HG03139 (cell line): Measurements from ENCODE around the gene ATOH8.
A peak's percentile ranks its signal among the peaks of the same experiment; 100 is the strongest.
"Not testable (repeated sequence)": the region's sequence is repeated elsewhere in the genome, so short reads cannot be mapped to it uniquely, and the experiment has no call there.

Source experiments
- ATAC-seq: cut with Tn5 transposase; IDR thresholded peaks from one replicate; pipeline ENCODE4 v1.9.1; 2021; ENCODE audit not compliant: unreplicated experiment

Gene ATOH8

DNA sequence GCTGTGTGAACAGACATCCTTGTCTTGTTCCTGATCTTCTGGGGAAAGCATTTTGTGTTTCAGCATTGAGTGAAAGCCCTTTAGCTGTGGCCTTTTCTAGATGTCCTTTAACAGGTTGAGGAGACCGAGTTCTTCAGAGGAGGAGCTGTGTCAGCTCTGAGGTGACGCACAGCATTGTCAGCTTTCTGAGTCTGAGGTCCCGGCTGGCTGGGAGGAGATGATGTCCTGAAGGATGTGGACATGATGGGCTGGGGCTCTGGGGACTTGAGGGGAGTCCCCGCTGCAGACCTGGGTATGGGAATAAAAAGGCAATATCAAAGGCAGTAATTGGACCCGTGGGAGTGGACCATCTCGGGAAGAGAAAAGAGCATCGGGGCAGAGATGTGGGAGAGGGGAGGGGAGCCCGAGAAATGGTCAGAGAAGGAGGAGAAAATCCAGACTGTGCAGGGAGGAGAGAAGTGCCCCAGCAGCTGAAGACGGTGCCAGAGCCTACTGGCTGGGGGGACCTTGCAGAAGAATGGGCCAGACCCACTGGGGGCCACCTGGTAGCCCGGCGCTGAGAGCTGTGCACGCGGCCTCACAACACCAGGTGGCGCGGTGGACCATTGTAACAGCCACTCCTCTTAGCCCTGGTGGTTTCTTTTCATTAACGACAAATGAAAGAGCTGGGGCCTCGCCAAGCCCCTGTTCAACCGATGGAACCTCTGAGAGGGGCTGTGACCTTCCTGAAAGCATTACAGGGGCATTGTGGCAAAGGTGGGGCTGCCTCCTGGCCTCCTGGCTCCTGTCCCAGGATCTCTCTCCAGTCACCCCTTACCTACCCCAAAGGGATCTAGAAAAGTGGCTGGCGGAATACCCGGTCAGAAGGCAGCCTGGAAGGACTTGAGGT lies 73.4 kb downstream of the ATOH8 start:
- ATAC-seq = peak; percentile 61

DNA sequence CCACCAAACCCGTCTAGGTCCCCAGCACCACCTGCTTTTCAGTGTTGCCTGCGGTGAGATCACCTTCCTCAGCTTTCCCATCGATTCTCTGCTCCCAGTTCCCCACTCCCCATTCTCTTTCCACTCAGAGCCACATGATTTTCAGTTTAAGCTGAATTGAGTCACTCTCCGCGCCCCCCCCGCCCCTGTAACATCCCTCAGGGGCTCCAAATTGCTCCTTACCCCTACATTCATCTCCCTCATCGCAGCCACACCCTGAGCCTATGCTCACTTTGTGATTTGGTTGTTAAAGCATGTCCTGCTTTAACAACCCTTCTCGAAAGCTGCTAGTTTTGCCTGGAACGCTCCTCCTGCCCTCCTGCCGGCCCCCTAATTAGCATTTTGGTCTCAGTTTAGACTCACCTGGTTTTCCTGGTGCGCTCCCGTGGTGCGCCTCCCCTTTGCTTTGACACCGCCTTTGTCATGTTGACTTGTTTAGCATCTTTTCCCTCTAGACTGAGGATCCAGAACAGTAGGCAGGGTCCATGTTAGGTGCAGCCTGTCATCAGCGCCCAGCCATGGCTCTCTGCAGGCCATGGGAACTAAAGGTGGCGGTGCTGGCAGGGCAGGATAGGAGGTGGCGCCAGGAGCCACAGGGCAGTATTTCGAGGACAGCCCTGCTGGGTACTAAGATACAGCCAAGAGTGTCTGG lies 74.2 kb downstream of the ATOH8 start:
- no peak for ATAC-seq

DNA sequence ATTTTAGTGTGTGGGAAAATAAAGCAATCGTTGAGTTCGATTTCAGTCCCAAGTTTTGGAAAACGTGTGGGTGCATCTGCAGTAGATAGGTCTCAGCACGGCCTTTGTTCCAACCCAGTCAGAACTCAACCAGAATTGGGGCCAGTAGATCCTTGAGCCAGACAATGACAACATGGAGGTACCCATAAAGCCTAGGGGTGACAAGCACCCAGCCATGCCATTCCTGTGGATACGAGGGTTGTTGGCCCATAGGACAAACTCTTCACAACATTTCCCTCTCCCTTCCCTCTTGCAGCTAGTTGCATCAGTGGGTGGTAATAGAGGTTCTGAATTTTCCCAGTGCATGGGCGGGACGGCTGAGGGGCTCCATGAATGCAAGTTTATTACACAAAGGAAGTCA lies 74.9 kb downstream of the ATOH8 start:
- ATAC-seq = no peak

DNA sequence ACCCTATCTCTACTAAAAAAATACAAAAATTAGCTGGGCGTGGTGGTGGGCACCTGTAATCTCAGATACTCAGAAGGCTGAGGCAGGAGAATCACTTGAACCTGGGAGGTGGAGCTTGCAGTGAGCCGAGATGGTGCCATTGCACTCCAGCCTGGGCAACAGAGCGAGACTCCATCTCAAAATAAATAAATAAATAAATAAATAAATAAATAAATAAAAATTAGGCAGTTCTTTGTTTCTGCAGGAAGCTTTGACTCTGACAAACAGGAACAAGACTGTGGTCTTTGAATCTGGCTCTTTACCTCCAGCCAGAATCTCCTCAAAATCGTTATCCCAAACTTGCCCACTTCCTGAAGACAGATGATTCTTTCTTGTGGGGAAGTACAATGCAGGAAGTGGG lies 75.6 kb downstream of the ATOH8 start:
- not testable (repeated sequence) for ATAC-seq

DNA sequence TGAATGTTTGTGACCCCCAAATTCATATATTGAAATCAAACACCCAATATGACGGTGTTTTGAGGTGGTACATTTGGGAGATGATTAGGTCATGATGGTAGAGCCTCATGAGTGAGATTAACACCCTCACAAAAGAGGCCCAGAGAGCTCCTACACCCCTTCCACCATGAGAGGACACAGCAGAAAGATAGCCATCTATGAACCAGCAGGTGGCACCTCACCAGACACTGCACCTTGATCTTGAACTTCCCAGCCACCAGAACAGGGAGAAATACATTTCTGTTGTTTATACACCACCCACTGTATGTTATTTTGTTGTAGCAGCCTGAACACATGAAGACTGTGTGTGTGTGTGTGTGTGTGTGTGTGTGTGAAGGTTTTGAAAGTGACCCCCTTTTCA lies 76.9 kb downstream of the ATOH8 start:
- ATAC-seq = no peak

DNA sequence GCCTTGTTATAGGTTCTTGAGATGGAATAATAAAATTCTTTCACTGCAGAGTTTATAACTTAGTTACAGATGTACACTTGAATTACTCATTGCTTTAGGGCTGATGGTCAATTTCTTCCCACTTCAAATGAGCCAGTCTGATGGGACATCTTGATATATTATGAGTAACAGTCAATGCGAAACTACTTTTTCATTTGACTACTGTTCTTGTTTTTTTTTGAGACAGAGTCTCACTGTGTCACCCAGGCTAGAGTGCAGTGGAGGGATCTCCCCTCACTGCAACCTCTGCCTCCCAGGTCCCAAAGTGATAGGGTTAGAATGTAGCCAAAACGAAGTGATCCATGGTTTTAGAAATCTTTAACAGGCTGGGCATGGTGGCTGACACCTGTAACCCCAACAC lies 77.9 kb downstream of the ATOH8 start:
- ATAC-seq = no peak

DNA sequence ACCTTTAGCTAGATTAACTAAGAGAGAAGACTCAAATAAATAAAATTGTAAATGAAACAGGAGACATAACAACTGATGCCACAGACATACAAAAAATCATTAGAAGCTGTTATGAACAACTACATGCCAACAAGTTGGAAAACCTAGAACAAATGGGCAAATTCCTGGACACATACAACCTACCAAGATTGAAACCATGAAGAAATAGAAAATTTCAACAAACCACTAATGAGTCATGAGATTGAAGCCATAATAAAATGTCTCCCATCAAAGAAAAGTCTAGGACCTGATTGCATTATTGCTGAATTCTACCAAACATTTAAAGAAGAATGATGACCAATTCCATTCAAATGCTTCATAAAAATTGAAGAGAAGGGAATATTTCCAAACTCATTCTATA lies 80.7 kb downstream of the ATOH8 start:
- no peak for ATAC-seq
